Measurements from ENCODE around the gene CCNF.
"Not testable (repeated sequence)": the region's sequence is repeated elsewhere in the genome, so short reads cannot be mapped to it uniquely, and the experiment has no call there.

CCNF gene

GRCh38 chr16:2429771-2430663, 770 bp downstream of the CCNF start:
- DNase-seq: no peak

GRCh38 chr16:2432286-2432685, 3.0 kb downstream of the CCNF start:
- DNase-seq: no peak

GRCh38 chr16:2432801-2433505, 3.7 kb downstream of the CCNF start:
- DNase-seq: no peak

- DNase-seq: not testable (repeated sequence)
These were observed 6.0 kb downstream of the CCNF start for GRCh38 chr16:2435236-2435635.

GRCh38 chr16:2436110-2436509, 6.9 kb downstream of the CCNF start:
- no peak for DNase-seq

GRCh38 chr16:2437032-2437790, 8.0 kb downstream of the CCNF start:
- no peak for DNase-seq

- no peak for DNase-seq
These were observed 8.9 kb downstream of the CCNF start for GRCh38 chr16:2438121-2438520.

GRCh38 chr16:2439598-2439997, 10.4 kb downstream of the CCNF start:
- no peak for DNase-seq

GRCh38 chr16:2441143-2441804, 12.0 kb downstream of the CCNF start:
- DNase-seq: not testable (repeated sequence)

GRCh38 chr16:2443555-2443954, 14.3 kb downstream of the CCNF start:
- no peak for DNase-seq

GRCh38 chr16:2447920-2448583, 18.8 kb downstream of the CCNF start:
- DNase-seq: no peak

- no peak for DNase-seq
These were observed 19.9 kb downstream of the CCNF start for GRCh38 chr16:2449118-2449517.

GRCh38 chr16:2450535-2450934, 21.3 kb downstream of the CCNF start:
- no peak for DNase-seq

GRCh38 chr16:2450975-2451381, 21.7 kb downstream of the CCNF start:
- no peak for DNase-seq

GRCh38 chr16:2451851-2452320, 22.6 kb downstream of the CCNF start:
- DNase-seq: no peak

- no peak for DNase-seq
These were observed 23.4 kb downstream of the CCNF start for GRCh38 chr16:2452650-2453049.

GRCh38 chr16:2455081-2455845, 26.0 kb downstream of the CCNF start:
- no peak for DNase-seq

- DNase-seq: no peak
These were observed 27.4 kb downstream of the CCNF start for GRCh38 chr16:2456551-2457153.

GRCh38 chr16:2457267-2457666, 28.0 kb downstream of the CCNF start:
- no peak for DNase-seq

GRCh38 chr16:2457946-2458345, 28.7 kb downstream of the CCNF start:
- no peak for DNase-seq
